Right atrium auricular region (tissue), 2 donors: ENCODE measurements around the gene SMPD3. TPM values are rescaled to one million over a fixed set of nuclear protein-coding genes. Genes with fewer than 3 reads are reported as not detected.

ENCODE experiments used
- DNase-seq: peaks from one replicate; pipeline ENCODE4 v3.0.0-alpha.2; 2019; ENCODE audit warnings: low spot score
- H3K27ac ChIP-seq, 2 donors: fragments of 200-600 bp; sonication (generic); 1 replicate in 1 of 2; 2 replicates in 1 of 2; pipeline ENCODE4 v1.5.1; 2016 to 2019
- H3K27me3 ChIP-seq, 2 donors: fragments of 200-600 bp; sonication (generic); one replicate each; pipeline versions ENCODE4 v1.5.1 to v1.6.0; 2017 to 2019
- H3K36me3 ChIP-seq: fragments of 200-600 bp; sonication (generic); one replicate; pipeline ENCODE4 v1.5.1; 2016
- H3K4me1 ChIP-seq, 2 donors: fragments of 200-600 bp; sonication (generic); one replicate each; pipeline versions ENCODE4 v1.5.1 to v1.6.0; 2017 to 2019
- H3K4me3 ChIP-seq, 2 donors: fragments of 200-600 bp; sonication (generic); 1 replicate in 1 of 2; 2 replicates in 1 of 2; pipeline ENCODE4 v1.5.1; 2017 to 2019; ENCODE audit warnings: mild to moderate bottlenecking in 1 of 2, moderate library complexity in 1 of 2
- H3K9me3 ChIP-seq, 2 donors: fragments of 200-600 bp; sonication (generic); one replicate each; pipeline ENCODE4 v1.5.1; 2019
- CTCF ChIP-seq, 2 donors: fragments of 200-600 bp; sonication (generic); IDR thresholded peaks; one replicate each; pipeline ENCODE4 v1.5.1; 2019; ENCODE audit warnings: antibody characterized with exemption in 2 of 2
- total RNA-seq, 2 donors: library from RNA; depleted of rRNA; stranded (reverse); fragments of >200 nt; gene quantifications; one replicate each; pipeline ENCODE4 v1.1.0, GENCODE V29; 2016

SMPD3 gene
- total RNA-seq, 2 donors from 2014 or later, result 3.0 to 4.4 TPM

DNA sequence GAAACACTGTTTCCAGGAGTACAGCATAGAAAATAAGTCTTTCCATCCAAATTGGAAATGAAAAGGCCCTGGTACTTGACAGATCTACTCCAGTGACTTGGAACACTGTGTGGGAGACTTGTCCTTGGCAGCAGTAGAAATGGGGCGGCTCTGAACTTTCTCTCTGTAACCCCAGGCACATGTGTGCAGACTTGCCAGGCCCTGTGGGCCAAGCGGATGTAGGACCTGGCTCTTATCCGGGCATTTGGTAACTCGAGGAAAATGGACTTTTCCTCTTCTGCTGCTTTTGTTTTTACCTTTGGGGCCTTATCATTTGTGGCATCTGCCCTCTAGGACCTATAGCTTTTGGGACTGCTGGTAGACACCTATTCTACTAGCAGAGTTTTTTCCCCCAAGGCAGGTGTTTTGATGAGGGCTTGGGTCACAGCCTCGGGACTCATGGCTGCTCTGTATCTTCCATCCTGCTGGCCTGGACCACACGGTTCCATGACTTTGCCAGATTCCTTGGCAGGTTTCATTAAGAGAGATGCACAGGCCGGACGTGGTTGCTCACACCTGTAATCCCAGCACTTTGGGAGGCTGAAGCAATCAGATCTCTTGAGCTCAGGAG is 43.5 kb downstream of the SMPD3 start:
- Histone ChIP-seq H3K4me3 (no peak overlapping the region), H3K27ac (no peak overlapping the region), H3K4me1 (no peaks in the 10 kb centered on the region), H3K27me3 (peaks cover 0 to 3% of the 10 kb centered on the region in 2 donors), H3K9me3 (no peaks in the 10 kb centered on the region), H3K36me3 (no peaks in the 10 kb centered on the region)
- DNase-seq, result no peak
- TF ChIP-seq CTCF (IDR thresholded peaks at IDR 0.05), result no peak

DNA sequence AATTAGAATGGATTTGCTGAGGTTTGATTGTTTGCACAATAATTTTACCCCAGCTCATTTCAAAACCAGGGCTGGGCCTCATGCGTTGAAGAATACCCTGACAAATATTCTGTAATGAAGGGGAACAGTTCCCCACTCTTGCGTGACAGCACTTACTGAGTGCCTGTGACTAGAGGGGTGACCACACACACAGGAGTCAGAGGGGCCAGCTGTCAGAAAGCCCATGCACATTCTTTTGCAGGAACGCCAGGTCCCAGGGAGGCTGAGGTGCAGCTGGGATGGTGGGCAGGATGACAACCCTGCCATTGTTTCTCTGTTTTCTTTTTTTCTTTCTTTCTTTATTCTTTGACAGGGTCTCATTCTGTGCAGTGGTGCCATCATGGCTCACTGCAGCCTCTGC is 44.6 kb downstream of the SMPD3 start:
- no peak for TF ChIP-seq CTCF (IDR thresholded peaks at IDR 0.05)
- H3K9me3 ChIP-seq, result no peaks in the 10 kb centered on the region
- no peaks in the 10 kb centered on the region for H3K4me1 ChIP-seq
- no peak for DNase-seq
- H3K4me3 ChIP-seq, result no peak overlapping the region
- no peaks in the 10 kb centered on the region for H3K36me3 ChIP-seq
- H3K27me3 ChIP-seq, result peaks cover 0 to 3% of the 10 kb centered on the region in 2 donors
- H3K27ac ChIP-seq, result no peak overlapping the region

DNA sequence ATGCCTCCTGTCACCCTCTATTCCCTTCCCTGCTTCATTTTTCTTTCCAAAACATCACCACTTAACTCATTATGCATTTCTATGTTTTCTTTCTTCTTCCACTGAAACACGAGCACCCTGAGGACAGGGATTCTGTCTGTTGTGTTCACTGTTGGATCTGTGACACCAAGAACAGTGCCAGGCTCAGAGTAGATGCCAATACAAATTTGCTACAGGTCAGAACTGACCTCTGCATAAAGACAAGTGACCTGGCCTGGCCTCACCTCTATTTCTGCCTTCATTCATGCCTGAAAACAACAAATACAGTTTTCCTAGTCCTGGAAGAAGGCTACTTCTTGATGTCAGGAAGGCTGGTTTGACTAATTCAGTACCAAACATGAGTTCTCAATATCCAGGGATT is 45.1 kb downstream of the SMPD3 start:
- Histone ChIP-seq H3K27ac (no peak overlapping the region), H3K27me3 (no peaks in the 10 kb centered on the region), H3K9me3 (no peaks in the 10 kb centered on the region), H3K4me1 (no peaks in the 10 kb centered on the region), H3K36me3 (no peaks in the 10 kb centered on the region), H3K4me3 (no peak overlapping the region)
- TF ChIP-seq CTCF (IDR thresholded peaks at IDR 0.05), result no peak
- DNase-seq, result no peak

GRCh38 chr16:68402748-68403040 is 45.6 kb downstream of the SMPD3 start:
- Histone ChIP-seq H3K9me3 (no peaks in the 10 kb centered on the region), H3K4me3 (no peak overlapping the region), H3K27me3 (no peaks in the 10 kb centered on the region), H3K27ac (no peak overlapping the region), H3K4me1 (no peaks in the 10 kb centered on the region), H3K36me3 (no peaks in the 10 kb centered on the region)
- no peak for TF ChIP-seq CTCF (IDR thresholded peaks at IDR 0.05)
- no peak for DNase-seq

GRCh38 chr16:68401871-68402747 is 46.2 kb downstream of the SMPD3 start:
- DNase-seq, result no peak
- H3K27ac ChIP-seq, result no peak overlapping the region
- TF ChIP-seq CTCF (IDR thresholded peaks at IDR 0.05), result no peak
- no peaks in the 10 kb centered on the region for H3K27me3 ChIP-seq
- H3K36me3 ChIP-seq, result no peaks in the 10 kb centered on the region
- H3K4me1 ChIP-seq, result no peaks in the 10 kb centered on the region
- no peaks in the 10 kb centered on the region for H3K9me3 ChIP-seq
- H3K4me3 ChIP-seq, result no peak overlapping the region
